OCI-LY3 (cell line): ENCODE data around the gene DDX1.

Experiments used
- H2AFZ ChIP-seq: fragments of 200-600, 300-600 bp; shearing (Covaris generic); 2 replicates; pipeline ENCODE4 v1.6.0; 2014; ENCODE audit warnings: antibody characterized with exemption, low read depth, low read length
- H3K27ac ChIP-seq: fragments of 200-600, 300-600 bp; sonication (generic); 2 replicates; pipeline ENCODE4 v1.5.1; 2014; ENCODE audit warnings: mild to moderate bottlenecking, low read length, moderate library complexity, mixed read lengths
- H3K27me3 ChIP-seq: fragments of 200-600, 300-600 bp; sonication (generic); 2 replicates; pipeline ENCODE4 v1.6.1; 2014; ENCODE audit warnings: low read depth, low read length, mixed read lengths
- H3K36me3 ChIP-seq: fragments of 200-600, 300-600 bp; sonication (generic); replicated peaks from 2 replicates; pipeline ENCODE3; 2014; ENCODE audit warnings: low read depth, low read length, mixed read lengths
- H3K4me1 ChIP-seq: fragments of 300-600, 200-600 bp; sonication (generic); 2 replicates; pipeline ENCODE4 v1.6.1; 2014; ENCODE audit warnings: low read length, mixed read lengths
- H3K4me2 ChIP-seq: fragments of 200-600, 300-600 bp; sonication (generic); 2 replicates; pipeline ENCODE4 v1.6.1; 2014; ENCODE audit warnings: low read length, mixed read lengths
- H3K4me3 ChIP-seq: fragments of 300-600, 200-600 bp; sonication (generic); 2 replicates; pipeline ENCODE4 v1.5.1; 2014; ENCODE audit warnings: antibody characterized with exemption, mild to moderate bottlenecking, low read length, moderate library complexity
- H3K79me2 ChIP-seq: fragments of 300-600, 200-600 bp; shearing (Covaris generic); 2 replicates; pipeline ENCODE4 v1.6.1; 2014; ENCODE audit warnings: mild to moderate bottlenecking, low read length, mixed read lengths
- H3K9ac ChIP-seq: fragments of 300-600, 200-600 bp; shearing (Covaris generic); 2 replicates; pipeline ENCODE4 v1.6.0; 2014; ENCODE audit warnings: mild to moderate bottlenecking, low read length, moderate library complexity
- H3K9me3 ChIP-seq: fragments of 200-600, 300-600 bp; shearing (Covaris generic); 2 replicates; pipeline ENCODE4 v1.6.1; 2014; ENCODE audit warnings: low read length, mixed read lengths; ENCODE audit not compliant: insufficient read depth
- H4K20me1 ChIP-seq: fragments of 200-600, 300-600 bp; sonication (generic); 2 replicates; pipeline ENCODE4 v1.6.1; 2016; ENCODE audit warnings: low read length, mixed read lengths; ENCODE audit not compliant: insufficient read depth
- EZH2phosphoT487 ChIP-seq: fragments of 200-600 bp; shearing (Covaris generic); IDR thresholded peaks from 2 replicates; pipeline ENCODE4 v1.6.1; 2018; ENCODE audit warnings: antibody characterized with exemption, mixed run types, low read depth
- TF ChIP-seq, protein P1 (sequence below): fragments of 200-600, 300-600 bp; sonication (generic); IDR thresholded peaks from 2 replicates; pipeline ENCODE4 v1.5.1; 2014; ENCODE audit warnings: antibody characterized with exemption, low read length, low read depth

DDX1 gene

DNA sequence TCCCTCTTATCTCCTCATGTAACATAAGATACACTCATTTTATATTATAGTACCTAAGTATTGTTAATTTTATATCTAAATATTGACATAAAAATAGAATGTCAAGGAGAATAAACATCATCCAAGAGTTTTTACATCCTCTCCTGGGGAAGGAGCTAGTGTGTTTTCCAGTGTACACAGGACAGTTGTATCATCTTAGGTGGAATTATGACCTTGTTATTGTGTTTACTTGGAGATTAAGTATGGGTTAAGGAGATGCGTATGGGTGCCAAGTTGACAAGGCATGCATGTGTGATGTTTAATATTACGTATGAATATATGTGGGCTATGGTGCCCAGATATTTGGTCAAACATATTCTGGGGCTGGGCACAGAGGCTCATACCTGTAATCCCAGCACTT lies 11.2 kb upstream of the DDX1 start:
- no peak overlapping the region for H3K9ac ChIP-seq
- peaks cover 15% of the 10 kb centered on the region; the same call in 1 of the 2 replicates for H3K4me1 ChIP-seq
- H3K4me2 ChIP-seq = no peak overlapping the region
- TF ChIP-seq, protein P1, sequence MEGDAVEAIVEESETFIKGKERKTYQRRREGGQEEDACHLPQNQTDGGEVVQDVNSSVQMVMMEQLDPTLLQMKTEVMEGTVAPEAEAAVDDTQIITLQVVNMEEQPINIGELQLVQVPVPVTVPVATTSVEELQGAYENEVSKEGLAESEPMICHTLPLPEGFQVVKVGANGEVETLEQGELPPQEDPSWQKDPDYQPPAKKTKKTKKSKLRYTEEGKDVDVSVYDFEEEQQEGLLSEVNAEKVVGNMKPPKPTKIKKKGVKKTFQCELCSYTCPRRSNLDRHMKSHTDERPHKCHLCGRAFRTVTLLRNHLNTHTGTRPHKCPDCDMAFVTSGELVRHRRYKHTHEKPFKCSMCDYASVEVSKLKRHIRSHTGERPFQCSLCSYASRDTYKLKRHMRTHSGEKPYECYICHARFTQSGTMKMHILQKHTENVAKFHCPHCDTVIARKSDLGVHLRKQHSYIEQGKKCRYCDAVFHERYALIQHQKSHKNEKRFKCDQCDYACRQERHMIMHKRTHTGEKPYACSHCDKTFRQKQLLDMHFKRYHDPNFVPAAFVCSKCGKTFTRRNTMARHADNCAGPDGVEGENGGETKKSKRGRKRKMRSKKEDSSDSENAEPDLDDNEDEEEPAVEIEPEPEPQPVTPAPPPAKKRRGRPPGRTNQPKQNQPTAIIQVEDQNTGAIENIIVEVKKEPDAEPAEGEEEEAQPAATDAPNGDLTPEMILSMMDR = no peak
- no peak for TF ChIP-seq EZH2phosphoT487
- no peak overlapping the region for H3K27ac ChIP-seq
- no peaks in the 10 kb centered on the region for H3K36me3 ChIP-seq
- H3K27me3 ChIP-seq = no peaks in the 10 kb centered on the region
- H3K4me3 ChIP-seq = no peak overlapping the region
- H3K9me3 ChIP-seq = no peaks in the 10 kb centered on the region
- no peak overlapping the region for H2AFZ ChIP-seq
- no peaks in the 10 kb centered on the region for H3K79me2 ChIP-seq
- H4K20me1 ChIP-seq = no peaks in the 10 kb centered on the region

DNA sequence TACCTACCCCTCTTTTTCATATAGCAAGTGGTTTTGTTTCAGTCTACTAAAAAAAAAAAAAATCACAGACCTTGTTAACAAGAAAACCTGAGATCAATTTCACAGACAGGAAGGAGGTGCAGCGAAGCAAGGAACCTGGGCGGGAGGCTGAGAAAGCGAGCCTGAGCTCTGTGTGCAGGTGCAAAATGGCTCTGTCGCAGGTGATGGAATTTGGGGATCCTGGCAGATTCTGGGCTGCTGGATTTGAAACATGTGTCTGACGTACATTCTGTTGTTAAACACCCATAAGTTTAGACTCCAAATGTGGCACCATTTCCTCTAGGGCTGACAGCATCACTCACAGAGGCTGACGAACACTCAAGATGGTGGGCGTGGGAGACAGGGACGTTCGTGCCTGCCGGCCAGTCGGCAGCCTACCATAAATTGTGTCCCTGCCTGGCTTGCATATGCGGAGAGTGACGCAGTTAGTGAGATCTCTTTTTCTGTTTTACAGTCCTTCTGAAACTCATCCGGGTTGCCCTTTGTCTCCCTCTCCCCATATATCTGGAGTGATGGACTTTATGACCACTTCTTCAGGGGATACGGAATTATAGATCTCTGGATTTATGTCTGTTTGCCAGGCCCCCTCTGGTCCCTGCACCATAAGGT lies 8.8 kb upstream of the DDX1 start:
- no peaks in the 10 kb centered on the region for H3K79me2 ChIP-seq
- H3K36me3 ChIP-seq = no peaks in the 10 kb centered on the region
- H3K27me3 ChIP-seq = no peaks in the 10 kb centered on the region
- H4K20me1 ChIP-seq = no peaks in the 10 kb centered on the region
- peak overlapping the region; percentile 67 for H3K4me3 ChIP-seq
- peaks cover 11% of the 10 kb centered on the region; the same call in 1 of the 2 replicates for H3K4me1 ChIP-seq
- peak overlapping the region; percentile 23; the same call in 1 of the 2 replicates for H3K9ac ChIP-seq
- H3K27ac ChIP-seq = no peak overlapping the region
- TF ChIP-seq EZH2phosphoT487 = no peak
- TF ChIP-seq, protein P1 = no peak
- peak overlapping the region; percentile 96 for H2AFZ ChIP-seq
- no peaks in the 10 kb centered on the region for H3K9me3 ChIP-seq
- H3K4me2 ChIP-seq = peak overlapping the region; percentile 69

DNA sequence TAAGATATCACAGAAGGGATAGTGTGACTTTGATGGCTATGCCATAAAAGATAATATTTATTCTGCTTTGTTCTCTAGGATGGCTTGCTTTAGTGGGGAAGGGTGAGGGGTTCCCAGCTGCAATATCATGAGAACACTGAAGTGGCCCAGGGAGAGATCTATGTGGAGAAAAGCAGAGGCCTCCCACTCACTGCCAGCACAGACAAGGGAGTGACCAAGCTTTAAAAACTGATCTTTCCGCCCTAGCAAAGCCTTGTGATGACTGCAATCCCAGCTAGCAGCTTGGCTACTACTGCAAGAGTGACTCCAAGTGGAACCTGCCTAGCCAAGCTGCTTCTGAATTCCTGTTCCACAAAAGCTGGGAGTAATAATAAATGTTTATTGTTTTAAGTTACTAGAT lies 7.8 kb upstream of the DDX1 start:
- H3K4me1 ChIP-seq = peaks cover 11% of the 10 kb centered on the region; the same call in 1 of the 2 replicates
- no peak overlapping the region for H3K9ac ChIP-seq
- H3K79me2 ChIP-seq = no peaks in the 10 kb centered on the region
- H3K4me2 ChIP-seq = no peak overlapping the region
- no peaks in the 10 kb centered on the region for H3K9me3 ChIP-seq
- H3K27ac ChIP-seq = no peak overlapping the region
- H3K36me3 ChIP-seq = no peaks in the 10 kb centered on the region
- H2AFZ ChIP-seq = no peak overlapping the region
- no peaks in the 10 kb centered on the region for H3K27me3 ChIP-seq
- TF ChIP-seq, protein P1 = no peak
- no peak for TF ChIP-seq EZH2phosphoT487
- no peaks in the 10 kb centered on the region for H4K20me1 ChIP-seq
- H3K4me3 ChIP-seq = no peak overlapping the region

DNA sequence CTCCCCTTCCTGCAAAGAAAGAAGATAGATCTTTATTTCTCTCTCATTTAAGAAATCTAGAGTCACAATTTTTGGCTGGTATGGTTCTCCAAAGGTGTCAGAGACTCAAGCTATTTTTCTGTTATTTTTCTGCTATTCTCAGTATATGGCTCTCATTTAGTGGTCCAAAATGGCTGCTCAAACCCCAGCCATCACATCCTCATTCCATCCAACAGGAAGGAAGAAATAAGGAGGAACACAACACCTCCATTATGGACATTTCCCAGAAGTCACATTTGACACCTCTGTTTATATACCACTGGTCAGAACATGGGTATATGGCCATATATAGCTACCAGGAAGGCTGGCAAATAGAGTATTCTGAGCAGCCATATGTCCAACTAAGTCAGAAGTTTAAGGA lies 7.4 kb upstream of the DDX1 start:
- H3K4me3 ChIP-seq = no peak overlapping the region
- no peaks in the 10 kb centered on the region for H3K27me3 ChIP-seq
- no peaks in the 10 kb centered on the region for H4K20me1 ChIP-seq
- no peaks in the 10 kb centered on the region for H3K36me3 ChIP-seq
- H3K4me2 ChIP-seq = no peak overlapping the region
- H3K4me1 ChIP-seq = peaks cover 11% of the 10 kb centered on the region; the same call in 1 of the 2 replicates
- no peak for TF ChIP-seq EZH2phosphoT487
- TF ChIP-seq, protein P1 = no peak
- no peak overlapping the region for H2AFZ ChIP-seq
- H3K9me3 ChIP-seq = no peaks in the 10 kb centered on the region
- no peak overlapping the region for H3K9ac ChIP-seq
- no peak overlapping the region for H3K27ac ChIP-seq
- no peaks in the 10 kb centered on the region for H3K79me2 ChIP-seq
